COLO829 (cell line): ENCODE data around the gene MTURN.
A peak's percentile ranks its signal among the peaks of the same experiment; 100 is the strongest.

Experiments used
- DNase-seq: peaks from one replicate; pipeline ENCODE4 v3.0.0; 2012; ENCODE audit warnings: low spot score

Gene MTURN

DNA sequence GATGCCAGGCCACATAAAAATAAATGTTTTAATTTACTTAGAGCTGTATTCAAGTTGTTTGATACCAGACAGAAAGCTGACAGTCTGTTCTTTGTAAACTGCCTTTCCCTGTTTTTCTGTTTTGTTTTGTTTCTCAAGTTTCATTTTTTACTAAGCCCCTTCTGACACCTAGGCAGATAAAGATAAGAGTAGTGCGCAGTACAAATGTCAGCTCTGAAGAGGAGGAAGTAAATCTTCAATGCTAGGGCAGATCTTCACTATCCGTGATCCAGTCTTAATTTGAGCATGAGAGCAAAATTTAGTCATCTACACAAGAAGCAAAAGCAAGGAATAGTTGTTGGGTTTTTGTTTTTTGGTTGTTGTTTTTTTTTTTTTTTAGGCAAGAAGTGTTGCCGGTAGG lies 27.3 kb downstream of the MTURN start:
- DNase-seq, result no peak

DNA sequence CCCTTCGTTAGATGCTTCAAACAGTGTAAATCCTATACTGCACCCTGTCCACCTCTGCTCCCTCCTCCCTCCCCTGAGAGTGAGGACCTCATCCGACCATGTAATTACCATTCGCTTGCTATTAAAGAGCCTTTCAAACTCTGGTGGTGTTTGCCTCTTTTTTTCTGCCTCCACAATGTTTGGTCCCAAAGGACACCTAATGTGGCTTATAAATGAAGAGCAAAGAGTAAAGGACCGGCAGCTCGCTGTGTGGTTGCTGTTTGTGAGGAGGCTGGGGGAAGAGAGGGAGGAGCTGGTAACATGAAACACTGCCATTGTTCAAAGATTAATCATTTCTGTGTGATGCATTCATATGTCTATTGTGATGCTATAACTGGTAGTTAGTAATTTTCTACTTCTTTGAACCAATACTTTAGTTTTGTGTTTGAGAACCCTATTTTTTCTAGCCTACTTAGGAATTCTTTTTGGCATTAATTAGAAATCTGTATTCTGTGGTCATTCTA lies 27.9 kb downstream of the MTURN start:
- DNase-seq, result peak; percentile 94

DNA sequence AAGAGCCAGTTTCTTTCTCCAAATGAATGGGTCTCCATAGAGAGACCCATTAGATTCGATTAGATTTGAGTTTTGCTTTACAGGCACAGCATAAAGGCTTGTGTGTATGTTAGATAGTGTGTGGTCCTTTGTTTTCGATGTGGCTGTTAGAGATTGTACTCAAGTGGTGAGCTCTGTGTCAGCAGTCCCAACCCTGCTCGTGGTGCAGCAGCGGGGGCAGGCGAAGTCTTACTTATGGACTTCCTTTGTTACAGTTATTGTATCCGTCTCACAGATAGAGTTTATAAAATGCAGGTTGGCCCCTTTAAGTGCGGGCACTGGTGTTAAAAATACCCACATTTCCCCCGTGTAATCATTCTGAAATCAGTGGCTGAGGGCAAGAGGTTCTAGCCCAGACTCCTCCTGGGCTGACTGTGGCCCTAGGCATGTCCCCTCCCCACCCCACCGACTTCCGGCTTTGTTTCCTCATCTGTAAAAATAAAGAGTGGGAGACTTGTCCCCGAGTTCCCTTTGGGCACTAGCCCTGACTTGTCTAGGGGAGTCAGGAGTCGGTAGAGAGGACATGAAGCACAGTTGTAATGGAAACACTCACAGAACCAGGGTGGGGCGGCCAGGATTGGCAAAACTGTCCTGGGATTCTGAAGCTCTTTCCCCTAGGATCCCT lies 28.6 kb downstream of the MTURN start:
- peak; percentile 79 for DNase-seq

DNA sequence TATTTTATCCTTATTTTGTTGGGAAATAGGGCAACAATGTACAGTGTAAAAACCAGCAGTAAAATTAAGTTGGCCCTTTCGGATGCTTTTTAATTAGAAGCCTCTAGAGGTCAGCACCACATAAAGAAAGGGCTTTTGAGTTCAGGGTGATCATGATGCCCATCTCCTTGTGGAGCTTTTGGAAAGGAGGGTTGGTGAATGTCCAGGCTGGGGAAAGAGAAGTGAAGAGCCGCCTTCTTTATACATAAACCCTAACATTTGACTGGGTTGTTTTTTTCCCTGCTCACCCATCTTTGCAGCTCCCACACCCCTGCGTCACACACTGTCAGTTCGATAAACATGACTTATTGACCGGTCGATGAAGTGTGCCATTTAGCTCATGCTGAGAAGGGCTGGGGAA lies 29.8 kb downstream of the MTURN start:
- DNase-seq, result peak; percentile 78

DNA sequence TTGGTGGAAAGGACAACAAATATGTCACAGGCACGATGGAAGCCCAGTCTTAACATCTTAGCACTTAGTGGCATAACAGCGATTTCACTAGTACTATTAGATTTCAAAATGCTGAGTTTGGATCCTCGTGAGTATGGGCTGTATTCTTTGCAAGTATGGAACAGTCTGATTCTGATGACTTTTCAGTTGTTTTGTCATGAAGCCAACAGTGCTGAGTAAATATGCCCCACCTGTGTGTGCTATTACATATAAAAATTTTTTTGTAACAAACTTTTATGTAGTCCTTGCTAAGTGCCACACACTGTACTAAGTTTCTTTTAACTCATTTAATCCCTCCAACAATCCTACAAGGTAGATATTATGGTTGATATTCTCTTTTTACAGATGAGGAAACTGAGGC lies 30.8 kb downstream of the MTURN start:
- DNase-seq, result no peak

DNA sequence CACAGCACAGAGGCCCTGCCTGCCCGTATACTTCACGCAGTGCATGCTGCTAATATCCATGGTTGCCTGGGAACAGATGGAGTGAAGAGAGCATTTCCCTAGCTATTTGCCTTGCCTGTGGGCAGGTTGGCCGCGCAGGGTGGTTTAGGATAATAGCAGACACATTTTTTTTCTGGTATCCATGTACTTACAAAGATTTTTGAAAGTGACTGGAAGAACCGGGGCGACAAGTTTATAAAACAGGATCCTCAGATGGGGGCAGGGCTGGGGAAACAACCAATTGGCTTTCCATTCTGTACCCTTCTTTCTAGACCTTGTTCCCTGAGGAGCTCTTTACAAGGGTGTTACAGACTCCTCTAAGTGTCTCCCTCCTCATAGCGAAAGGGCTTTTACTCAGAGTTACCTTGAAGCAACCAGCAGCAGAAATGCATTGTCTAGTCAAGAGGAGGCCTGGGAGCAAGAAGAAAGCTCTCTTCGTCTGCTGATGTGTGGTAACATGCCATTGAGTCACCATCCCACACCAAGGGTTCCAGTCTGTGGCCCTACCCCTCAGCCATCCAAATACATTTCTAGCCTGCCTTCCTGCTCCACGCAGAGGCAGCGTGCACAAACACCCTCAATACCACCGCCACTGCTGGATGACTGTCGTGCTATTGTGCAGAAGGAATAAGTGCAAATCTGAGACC lies 31.5 kb downstream of the MTURN start:
- no peak for DNase-seq

DNA sequence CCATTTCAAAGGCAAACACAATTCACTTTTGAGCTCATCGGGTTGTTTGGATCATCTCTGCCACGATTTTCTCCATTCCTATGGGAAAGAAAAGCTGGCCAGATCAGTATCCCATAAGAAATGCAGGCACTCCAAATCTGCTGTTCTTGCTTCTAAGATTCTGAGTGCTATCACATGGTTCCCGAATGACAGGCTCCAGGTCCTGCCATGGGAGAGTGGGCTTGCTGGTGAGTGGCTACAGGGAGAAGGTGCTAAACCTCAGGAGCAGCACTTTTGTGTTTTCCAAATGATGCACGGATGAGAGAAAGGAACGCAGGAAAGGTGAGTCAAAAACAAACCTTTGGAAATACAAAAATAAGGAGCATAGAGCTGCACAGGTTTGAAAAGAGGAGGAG lies 32.1 kb downstream of the MTURN start:
- no peak for DNase-seq

DNA sequence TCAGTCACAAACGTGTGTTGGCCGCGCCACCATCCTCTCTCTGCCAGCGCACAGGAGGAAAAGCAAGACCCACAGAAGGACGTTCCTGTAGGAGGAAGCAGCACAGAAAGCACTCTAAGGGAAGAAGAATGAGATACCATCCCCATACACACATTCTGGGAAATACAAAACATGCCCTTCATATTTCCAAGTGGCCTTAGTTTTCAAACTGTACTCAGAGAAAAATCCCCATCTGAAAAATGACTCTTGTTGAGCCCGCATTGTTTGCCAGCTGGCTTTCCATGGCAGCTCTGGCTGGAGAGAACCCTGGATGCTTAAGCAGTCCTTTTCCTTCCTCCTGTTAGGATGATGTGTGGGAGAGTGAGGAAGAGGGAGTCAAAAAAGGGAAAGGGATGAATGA lies 33.1 kb downstream of the MTURN start:
- no peak for DNase-seq

DNA sequence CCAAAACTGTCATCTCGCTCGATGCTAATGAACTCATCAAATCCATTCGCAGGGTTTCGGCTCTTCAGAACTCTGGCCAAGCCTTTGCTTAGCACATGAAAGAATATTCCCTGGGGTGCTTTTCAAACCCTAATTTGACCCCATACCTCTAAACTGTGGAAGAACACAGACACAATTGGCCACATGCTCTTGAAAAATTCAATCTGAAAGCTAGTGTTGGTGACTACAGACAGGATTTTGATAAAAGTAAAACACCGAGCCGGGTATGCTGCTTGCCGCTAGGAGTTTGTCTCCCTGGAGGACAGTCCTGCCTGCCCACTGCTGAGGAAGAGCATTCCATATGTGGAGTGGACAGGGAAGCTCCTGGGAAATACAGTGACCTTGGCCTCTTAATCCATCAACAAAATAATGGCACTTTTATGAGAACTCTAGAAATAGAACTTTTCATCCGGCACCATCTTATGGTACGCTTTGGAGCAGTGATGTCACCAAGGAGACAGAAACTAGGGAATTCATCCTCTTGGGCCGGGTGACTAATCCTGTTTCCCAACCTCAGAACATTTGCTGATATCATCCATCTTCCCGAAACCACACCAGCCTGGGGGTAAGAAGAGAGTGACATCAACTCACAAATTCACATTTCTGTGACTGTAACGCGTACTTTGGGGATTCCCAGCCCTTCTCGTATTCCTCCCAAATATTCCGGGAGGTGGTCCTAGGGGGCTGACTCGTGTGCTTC lies 34.2 kb downstream of the MTURN start:
- DNase-seq, result peak; percentile 47

DNA sequence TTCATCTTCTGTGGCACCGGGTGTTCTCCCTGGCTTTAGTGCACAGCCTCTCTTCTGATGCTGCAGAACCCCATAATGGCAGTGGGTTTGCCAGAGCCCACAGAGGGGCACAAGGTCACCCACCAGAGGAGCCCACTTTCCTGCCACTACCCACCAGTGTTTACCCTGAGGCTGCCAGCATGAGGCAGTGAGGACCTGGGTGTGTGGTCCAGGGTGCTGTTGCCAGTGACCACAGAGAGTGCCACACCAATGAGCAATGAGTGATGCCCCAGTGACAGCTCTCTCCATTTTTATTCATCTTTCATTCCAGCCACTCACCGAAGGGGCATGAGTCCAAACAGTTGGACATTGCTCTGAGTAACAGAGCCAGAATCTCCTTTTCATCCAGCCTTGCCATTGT lies 34.8 kb downstream of the MTURN start:
- DNase-seq, result no peak

DNA sequence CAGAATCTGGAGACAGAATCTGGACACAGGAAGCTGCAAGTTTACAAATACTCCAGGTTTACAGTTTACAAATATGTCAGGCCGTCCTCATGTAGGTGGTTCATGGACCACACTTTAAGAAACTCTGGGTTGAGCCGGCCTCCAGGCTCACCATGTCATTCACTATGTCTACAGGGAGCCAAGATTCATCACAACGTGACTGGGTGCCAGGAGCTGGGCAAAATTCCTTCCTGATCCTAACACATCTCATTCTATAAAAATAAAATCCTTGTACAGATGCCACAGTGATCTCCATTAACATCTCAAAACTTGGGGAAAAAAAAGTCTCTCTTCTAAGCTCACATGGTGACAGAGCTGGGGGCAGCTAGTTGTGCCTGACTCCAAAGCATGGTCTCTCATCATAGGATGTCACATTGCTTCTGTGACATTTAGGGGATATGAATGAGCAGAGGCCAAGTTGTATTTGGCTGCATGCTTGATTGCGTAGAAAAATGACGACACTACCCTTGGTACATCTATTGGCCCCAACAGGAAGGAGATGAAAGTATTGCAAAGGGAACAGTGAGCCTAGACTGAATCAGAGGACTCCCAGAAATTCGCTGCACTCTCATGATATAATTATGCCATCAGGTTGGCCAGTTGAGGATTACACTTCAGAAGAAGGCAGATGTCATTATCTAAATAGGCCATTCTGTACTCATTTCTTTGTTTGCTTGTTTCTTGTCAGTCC lies 35.9 kb downstream of the MTURN start:
- no peak for DNase-seq

DNA sequence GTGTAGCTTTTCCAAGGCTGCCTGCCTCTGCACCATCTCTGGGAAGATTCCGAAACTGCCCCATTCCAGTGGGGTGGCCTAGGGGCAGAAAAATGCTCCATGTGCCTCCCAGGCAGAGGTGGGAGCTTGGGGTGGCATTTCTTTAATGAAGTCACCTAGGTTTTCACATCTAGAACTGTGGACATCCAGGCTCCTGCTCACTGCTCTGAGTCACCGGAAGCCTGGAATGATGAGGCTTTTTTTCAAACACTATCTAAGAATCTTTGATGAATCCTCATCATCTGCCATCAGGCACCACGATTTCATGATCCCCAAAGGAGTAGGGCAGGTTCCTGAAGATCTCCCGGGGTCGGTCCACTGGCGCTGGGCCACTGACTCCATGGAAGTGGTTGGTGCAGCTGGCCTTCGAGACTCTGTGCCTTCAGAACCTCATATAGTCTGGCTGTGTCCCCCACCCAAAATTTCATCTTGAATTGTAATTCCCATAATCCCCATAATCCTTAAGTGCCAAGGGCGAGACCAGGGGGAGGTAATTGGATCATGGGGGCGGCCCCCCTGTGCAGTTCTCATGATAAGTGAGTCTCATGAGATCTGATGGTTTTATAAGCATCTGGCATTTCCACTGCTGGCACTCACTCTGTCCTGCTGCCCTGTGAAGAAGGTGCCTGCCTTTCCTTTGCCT lies 37.1 kb downstream of the MTURN start:
- no peak for DNase-seq

DNA sequence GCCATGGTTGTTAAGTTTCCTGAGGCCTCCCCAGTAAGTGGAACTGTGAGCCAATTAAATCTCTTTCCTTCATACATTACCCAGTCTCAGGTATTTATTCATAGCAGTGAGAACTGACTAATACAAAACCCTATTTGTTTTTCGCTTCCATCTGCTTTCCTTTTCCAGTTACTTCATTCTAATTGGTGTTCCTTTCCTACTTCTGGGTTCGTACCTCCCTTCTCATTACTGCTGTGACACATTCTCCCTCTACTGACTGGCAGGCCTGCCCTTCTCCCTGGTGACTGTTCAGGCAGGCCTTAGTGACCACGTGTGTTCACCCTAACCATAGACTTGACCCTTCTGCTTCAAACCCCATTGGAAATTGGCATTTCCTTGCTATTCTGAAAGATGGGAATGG lies 37.7 kb downstream of the MTURN start:
- peak; percentile 36 for DNase-seq

DNA sequence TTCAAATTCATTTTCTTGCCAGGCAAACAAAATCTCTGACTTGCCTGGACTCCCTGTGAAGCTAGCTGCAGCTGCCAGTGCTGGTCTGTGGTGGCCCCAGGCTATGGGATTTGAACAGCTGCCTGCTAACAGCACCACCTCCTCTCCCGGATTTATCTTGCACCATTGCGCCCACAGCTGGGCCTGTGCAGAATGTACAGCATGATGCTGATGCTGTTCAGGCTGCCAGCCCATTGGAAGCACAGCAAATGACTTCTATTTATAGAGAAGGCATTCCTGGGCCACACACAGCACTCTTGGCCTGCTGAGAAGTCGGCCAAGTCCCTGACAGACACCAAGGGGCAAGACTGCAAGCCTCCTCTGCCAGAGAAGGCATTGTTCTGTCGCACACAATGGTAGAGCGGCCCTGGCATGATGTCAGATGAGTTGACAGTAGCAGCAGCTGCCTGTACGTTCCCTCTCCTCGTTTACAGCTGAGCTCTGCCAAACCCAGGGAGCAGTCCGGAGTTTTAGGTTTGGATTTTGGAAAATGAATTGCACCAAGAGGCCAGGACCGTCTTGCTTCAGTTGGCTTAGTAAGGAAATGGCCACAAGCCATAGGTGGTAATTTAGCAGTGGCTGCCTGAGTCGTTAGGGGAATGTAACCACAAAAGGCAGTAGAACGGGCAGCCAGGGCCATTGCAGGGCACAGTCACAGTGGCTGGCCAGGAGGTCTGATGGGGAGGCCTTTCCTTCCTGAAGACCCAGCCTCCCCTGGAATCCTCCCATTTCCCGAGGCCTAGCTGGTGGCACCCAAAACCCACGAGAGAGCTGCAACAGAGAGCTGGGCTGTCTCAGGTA lies 38.5 kb downstream of the MTURN start:
- DNase-seq, result peak; percentile 84

DNA sequence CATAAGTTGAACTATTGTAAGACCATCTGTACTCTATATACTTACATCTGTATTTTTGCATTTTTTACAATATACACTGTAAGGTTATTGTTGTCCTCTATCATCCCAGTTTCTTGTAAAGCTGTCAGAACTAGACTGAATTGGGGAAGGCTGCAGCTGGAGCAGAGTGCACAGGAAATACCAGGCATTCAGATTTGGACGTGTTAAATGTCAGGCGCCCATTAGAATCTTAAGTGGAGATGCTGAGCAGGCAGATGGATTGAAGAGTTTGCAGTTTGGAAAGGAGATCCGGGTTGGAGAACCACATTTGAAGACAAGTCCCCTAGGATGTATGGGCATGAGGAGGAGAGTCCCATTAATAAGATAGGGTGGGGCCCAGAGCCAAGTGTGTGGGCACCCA lies 40.4 kb downstream of the MTURN start:
- DNase-seq, result peak; percentile 40

DNA sequence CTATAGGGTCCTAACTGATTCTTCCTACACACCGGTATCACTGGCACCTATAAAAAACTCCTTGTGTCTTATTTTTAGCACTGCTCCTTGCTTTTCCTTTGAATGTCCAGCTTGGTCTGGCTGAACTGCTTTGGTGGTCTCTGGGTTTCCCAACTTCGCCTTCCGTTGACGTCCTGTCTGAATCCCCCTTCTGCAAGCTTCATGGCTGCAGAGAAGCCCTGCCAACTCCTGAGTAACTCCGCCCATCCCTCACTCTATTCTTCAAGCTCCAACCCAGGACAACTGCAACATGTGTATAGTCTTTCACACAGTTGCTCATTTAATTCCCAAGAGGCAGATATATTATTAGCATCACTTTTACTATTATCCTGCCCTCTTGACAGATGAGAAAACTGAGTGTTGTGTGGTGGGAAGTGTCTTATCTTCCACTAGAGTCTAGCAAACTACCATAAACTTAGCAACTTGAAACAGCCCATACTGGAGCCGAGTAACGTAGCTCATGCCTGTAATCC lies 40.9 kb downstream of the MTURN start:
- no peak for DNase-seq

DNA sequence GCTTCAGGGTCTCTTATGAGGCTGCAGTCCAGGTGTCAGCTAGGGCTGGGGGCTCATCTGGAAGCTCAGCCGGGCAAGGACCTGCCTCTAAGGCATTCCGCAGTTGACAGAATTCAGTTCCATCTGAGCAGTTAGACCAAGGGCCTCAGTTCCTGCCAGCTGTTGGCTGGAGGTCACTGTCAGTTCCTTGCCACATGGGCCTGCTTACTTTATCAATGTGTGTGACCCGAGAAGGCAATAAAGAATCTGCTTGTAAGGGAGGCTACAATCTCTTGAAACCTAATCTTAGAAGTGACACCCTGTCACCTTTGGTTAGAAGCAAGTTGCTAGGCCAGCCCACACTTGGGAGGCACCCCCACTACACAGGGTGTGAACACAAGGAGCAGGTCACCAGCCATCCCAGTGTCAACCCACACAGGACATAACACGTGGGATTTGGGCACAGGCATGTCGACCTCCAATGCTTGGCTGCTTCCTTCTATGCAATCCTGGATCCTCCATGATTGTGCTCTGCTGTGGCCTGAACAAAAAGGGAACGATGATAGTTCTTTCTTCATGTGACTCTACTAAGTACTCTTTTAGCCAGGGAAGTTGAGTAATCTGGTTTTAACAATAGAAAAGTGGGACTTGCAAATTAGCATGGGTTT lies 41.8 kb downstream of the MTURN start:
- DNase-seq, result no peak

DNA sequence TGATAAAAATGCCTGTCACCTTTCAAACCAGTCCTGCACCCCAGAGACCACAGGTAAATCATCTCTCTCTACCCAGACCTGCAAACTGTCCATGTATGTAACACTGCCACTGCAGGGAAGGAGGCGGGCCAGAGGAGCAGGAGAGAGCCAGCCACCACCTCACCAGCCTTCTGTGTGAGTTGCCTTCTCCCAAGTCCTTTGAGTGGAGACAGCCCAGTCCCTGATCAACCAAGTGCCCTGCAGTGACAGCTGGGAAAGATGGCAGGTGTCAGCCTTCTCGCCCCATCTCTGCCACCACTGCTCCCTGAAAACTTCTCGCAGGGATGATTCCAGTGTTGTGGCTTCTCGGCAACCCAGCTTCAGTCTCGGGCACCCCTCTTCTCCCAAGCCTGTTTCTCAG lies 42.4 kb downstream of the MTURN start:
- no peak for DNase-seq

DNA sequence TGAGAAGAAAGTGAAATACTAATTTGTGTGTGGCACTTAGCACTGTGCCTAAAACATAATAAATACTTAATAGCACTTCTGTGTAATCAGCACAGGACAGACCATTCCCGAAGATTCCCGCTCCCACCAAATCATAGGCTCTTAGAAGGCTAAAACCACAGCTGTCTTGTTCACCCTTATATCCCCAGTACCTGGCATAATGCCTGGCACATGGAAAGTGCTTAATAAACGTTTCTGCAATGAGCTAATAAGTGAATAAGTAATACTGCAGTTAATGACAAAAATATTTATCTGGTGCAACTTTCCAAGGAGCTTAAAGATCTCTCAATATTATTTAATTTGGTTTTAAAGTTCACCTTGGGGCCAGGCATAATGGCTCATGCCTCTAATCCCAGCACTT lies 43.2 kb downstream of the MTURN start:
- no peak for DNase-seq

DNA sequence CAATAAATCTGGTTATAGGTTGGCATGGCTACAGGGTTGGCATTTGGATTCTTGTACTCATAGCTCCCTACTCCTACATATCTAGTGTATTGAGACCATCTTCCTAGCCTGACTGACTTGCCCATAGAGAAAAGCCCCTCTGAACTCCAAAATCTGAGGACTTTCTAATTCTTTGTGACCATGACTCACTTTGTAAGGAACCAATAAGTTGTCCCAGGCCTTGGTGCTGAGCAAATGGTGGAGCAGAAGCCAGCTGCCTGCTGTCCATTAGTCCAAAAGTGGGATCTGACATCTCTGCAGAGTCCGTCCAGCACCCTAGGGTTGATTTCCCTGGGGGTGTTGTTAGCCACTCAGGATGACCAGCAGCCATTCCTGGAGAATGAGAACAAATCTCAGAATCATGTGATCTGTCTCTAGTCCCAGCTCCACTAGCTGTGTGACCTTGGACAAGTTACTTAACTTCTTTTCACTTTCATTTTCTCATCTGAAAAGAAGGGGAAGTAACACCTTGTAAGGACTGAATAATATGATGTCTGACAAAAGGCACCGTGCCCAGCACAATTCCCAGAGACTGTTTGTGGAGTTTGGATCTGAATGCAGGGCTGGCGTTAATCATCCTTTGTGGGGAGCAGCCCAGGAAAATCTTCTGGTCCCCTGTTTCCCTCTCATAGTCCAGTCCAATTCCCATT lies 44.1 kb downstream of the MTURN start:
- no peak for DNase-seq
